Neural cell (in vitro differentiated cells): Measurements from ENCODE around the gene LRRC52. TPM values are rescaled to one million over a fixed set of nuclear protein-coding genes. Genes with fewer than 3 reads are reported as not detected.

Experiments used
- H2AFZ ChIP-seq: fragments of 200-600, 300-800 bp; sonication (generic), shearing (Covaris generic); 2 replicates; pipeline ENCODE4 v1.6.0; 2014; ENCODE audit warnings: low read depth, mild to moderate bottlenecking, antibody characterized with exemption, low read length, moderate library complexity
- H3F3A ChIP-seq: fragments of 200-600 bp; shearing (Covaris generic); 2 replicates; pipeline ENCODE4 v1.6.1; 2016; ENCODE audit warnings: mild to moderate bottlenecking, moderate library complexity, mixed read lengths, antibody characterized with exemption, low read length; ENCODE audit not compliant: insufficient read depth, poor library complexity, severe bottlenecking
- H3K27ac ChIP-seq: fragments of 200-600, 300-800 bp; sonication (generic), shearing (Covaris generic); 2 replicates; pipeline ENCODE4 v1.5.1; 2014; ENCODE audit warnings: mild to moderate bottlenecking, low read length, moderate library complexity
- H3K27me3 ChIP-seq: fragments of 300-800, 200-600 bp; sonication (generic), shearing (Covaris generic); 2 replicates; pipeline ENCODE4 v1.6.0; 2014; ENCODE audit warnings: mild to moderate bottlenecking, low read depth, low read length, moderate library complexity; ENCODE audit not compliant: insufficient read depth
- H3K36me3 ChIP-seq: fragments of 300-800, 200-600 bp; sonication (generic), shearing (Covaris generic); 2 replicates; pipeline ENCODE4 v1.5.1; 2014; ENCODE audit warnings: mild to moderate bottlenecking, antibody characterized with exemption, low read length, moderate library complexity; ENCODE audit not compliant: insufficient read depth
- H3K4me2 ChIP-seq: fragments of 300-800, 200-600 bp; sonication (generic), shearing (Covaris generic); 2 replicates; pipeline ENCODE4 v1.6.0; 2014; ENCODE audit warnings: mild to moderate bottlenecking, low read length
- H3K4me3 ChIP-seq: fragments of 300-800, 200-600 bp; sonication (generic), shearing (Covaris generic); 2 replicates; pipeline ENCODE4 v1.5.1; 2014; ENCODE audit warnings: mild to moderate bottlenecking, low read length, moderate library complexity
- H3K79me2 ChIP-seq: fragments of 200-600 bp; shearing (Covaris generic); replicated peaks from 2 replicates; pipeline ENCODE4 v1.6.0; 2014; ENCODE audit warnings: mild to moderate bottlenecking, low read length, moderate library complexity; ENCODE audit not compliant: insufficient read depth
- H3K9ac ChIP-seq: fragments of 300-800, 200-600 bp; sonication (generic), shearing (Covaris generic); 2 replicates; pipeline ENCODE4 v1.6.1; 2016; ENCODE audit warnings: mild to moderate bottlenecking, low read length, mixed read lengths
- H3K9me2 ChIP-seq: fragments of 200-600 bp; shearing (Covaris generic); 2 replicates; pipeline ENCODE4 v1.6.1; 2016; ENCODE audit warnings: mild to moderate bottlenecking, low read length, mixed read lengths; ENCODE audit not compliant: insufficient read depth
- H3K9me3 ChIP-seq: fragments of 200-600, 300-800 bp; sonication (generic), shearing (Covaris generic); 2 replicates; pipeline ENCODE4 v1.6.1; 2016; ENCODE audit warnings: mild to moderate bottlenecking, mixed run types, low read length, moderate library complexity, mixed read lengths
- H4K20me1 ChIP-seq: fragments of 200-600 bp; shearing (Covaris generic); 2 replicates; pipeline ENCODE4 v1.6.1; 2016; ENCODE audit warnings: mild to moderate bottlenecking, mixed run types; ENCODE audit not compliant: insufficient read depth
- EP300 ChIP-seq: fragments of 450-650 bp; conservative IDR thresholded peaks from 2 replicates; pipeline ENCODE4 v1.6.1; 2014; ENCODE audit warnings: antibody characterized with exemption, mild to moderate bottlenecking, moderate library complexity; ENCODE audit not compliant: poor library complexity, severe bottlenecking
- EZH2 ChIP-seq: fragments of 200-600, 300-800 bp; shearing (Covaris generic), sonication (generic); IDR thresholded peaks from 2 replicates; pipeline ENCODE4 v1.6.1; 2014; ENCODE audit warnings: antibody characterized with exemption, low read length, borderline replicate concordance, mild to moderate bottlenecking; ENCODE audit not compliant: insufficient read depth, poor library complexity, severe bottlenecking
- MXI1 ChIP-seq: fragments of 450-650 bp; conservative IDR thresholded peaks from 2 replicates; pipeline ENCODE4 v1.6.1; 2014; ENCODE audit warnings: antibody characterized with exemption, mild to moderate bottlenecking; ENCODE audit not compliant: poor library complexity, severe bottlenecking
- POLR2AphosphoS5 ChIP-seq: IDR thresholded peaks from 2 replicates; pipeline ENCODE4 v1.6.1; 2012
- RAD21 ChIP-seq: fragments of 450-650 bp; conservative IDR thresholded peaks from 2 replicates; pipeline ENCODE4 v1.6.1; 2014; ENCODE audit warnings: antibody characterized with exemption, mild to moderate bottlenecking, moderate library complexity
- REST ChIP-seq: IDR thresholded peaks from 2 replicates; pipeline ENCODE4 v1.6.1; 2012; ENCODE audit warnings: borderline replicate concordance
- SMC3 ChIP-seq: fragments of 450-650 bp; conservative IDR thresholded peaks from 2 replicates; pipeline ENCODE4 v1.6.1; 2014; ENCODE audit warnings: antibody characterized with exemption, mild to moderate bottlenecking, moderate library complexity; ENCODE audit not compliant: poor library complexity
- TAF1 ChIP-seq: IDR thresholded peaks from 2 replicates; pipeline ENCODE4 v1.6.1; 2012; ENCODE audit warnings: low read depth
- polyA plus RNA-seq: library from polyadenylated mRNA; depleted of rRNA; stranded (reverse); fragments of >200 nt; gene quantifications from 2 replicates; pipeline ENCODE4 v1.2.3, GENCODE V29; 2014
- TF ChIP-seq, protein P1 (sequence below): fragments of 450-650 bp; IDR thresholded peaks from 2 replicates; pipeline ENCODE4 v1.5.1; 2014; ENCODE audit warnings: antibody characterized with exemption, mild to moderate bottlenecking, moderate library complexity; ENCODE audit not compliant: poor library complexity, severe bottlenecking

LRRC52 gene
- polyA plus RNA-seq, 1 donor from 2014 or later, result not detected

GRCh38 chr1:165532053-165532452, 11.7 kb upstream of the LRRC52 start:
- Histone ChIP-seq H2AFZ (no peak overlapping the region), H3K4me3 (no peak overlapping the region), H3F3A (no peaks in the 10 kb centered on the region), H3K9ac (no peak overlapping the region), H3K9me2 (no peaks in the 10 kb centered on the region), H3K4me2 (no peak overlapping the region), H3K27me3 (no peaks in the 10 kb centered on the region), H4K20me1 (no peaks in the 10 kb centered on the region), H3K79me2 (no peaks in the 10 kb centered on the region), H3K36me3 (no peaks in the 10 kb centered on the region), H3K9me3 (no peaks in the 10 kb centered on the region), H3K27ac (no peak overlapping the region)
- TF ChIP-seq RAD21 (no peak), EP300 (no peak), SMC3 (no peak)

GRCh38 chr1:165533254-165533653, 10.5 kb upstream of the LRRC52 start:
- Histone ChIP-seq H3K27ac (no peak overlapping the region), H3K36me3 (no peaks in the 10 kb centered on the region), H4K20me1 (no peaks in the 10 kb centered on the region), H3K9me3 (no peaks in the 10 kb centered on the region), H3K9me2 (no peaks in the 10 kb centered on the region), H2AFZ (no peak overlapping the region), H3K27me3 (no peaks in the 10 kb centered on the region), H3K4me2 (no peak overlapping the region), H3K79me2 (no peaks in the 10 kb centered on the region), H3K9ac (no peak overlapping the region), H3K4me3 (no peak overlapping the region), H3F3A (peaks cover 4% of the 10 kb centered on the region)
- TF ChIP-seq EP300 (no peak), REST (no peak)

- H3K9ac ChIP-seq, result no peak overlapping the region
- no peaks in the 10 kb centered on the region for H3K36me3 ChIP-seq
- H3K27me3 ChIP-seq, result no peaks in the 10 kb centered on the region
- no peaks in the 10 kb centered on the region for H3K79me2 ChIP-seq
- no peaks in the 10 kb centered on the region for H3K9me3 ChIP-seq
- H3K27ac ChIP-seq, result no peak overlapping the region
- no peaks in the 10 kb centered on the region for H4K20me1 ChIP-seq
- H3K4me3 ChIP-seq, result no peak overlapping the region
- no peak overlapping the region for H3K4me2 ChIP-seq
- H2AFZ ChIP-seq, result no peak overlapping the region
- no peaks in the 10 kb centered on the region for H3K9me2 ChIP-seq
- TF ChIP-seq EZH2 (no peak), TAF1 (no peak), EP300 (no peak), REST (no peak), SMC3 (no peak), RAD21 (no peak), POLR2AphosphoS5 (no peak), MXI1 (no peak)
- TF ChIP-seq, protein P1, sequence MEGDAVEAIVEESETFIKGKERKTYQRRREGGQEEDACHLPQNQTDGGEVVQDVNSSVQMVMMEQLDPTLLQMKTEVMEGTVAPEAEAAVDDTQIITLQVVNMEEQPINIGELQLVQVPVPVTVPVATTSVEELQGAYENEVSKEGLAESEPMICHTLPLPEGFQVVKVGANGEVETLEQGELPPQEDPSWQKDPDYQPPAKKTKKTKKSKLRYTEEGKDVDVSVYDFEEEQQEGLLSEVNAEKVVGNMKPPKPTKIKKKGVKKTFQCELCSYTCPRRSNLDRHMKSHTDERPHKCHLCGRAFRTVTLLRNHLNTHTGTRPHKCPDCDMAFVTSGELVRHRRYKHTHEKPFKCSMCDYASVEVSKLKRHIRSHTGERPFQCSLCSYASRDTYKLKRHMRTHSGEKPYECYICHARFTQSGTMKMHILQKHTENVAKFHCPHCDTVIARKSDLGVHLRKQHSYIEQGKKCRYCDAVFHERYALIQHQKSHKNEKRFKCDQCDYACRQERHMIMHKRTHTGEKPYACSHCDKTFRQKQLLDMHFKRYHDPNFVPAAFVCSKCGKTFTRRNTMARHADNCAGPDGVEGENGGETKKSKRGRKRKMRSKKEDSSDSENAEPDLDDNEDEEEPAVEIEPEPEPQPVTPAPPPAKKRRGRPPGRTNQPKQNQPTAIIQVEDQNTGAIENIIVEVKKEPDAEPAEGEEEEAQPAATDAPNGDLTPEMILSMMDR, result no peak
- peaks cover 4% of the 10 kb centered on the region for H3F3A ChIP-seq
These were observed 7.8 kb upstream of the LRRC52 start for GRCh38 chr1:165536016-165536415.
